Measurements from ENCODE around the gene NGRN. TPM values are rescaled to one million over a fixed set of nuclear protein-coding genes. Genes with fewer than 3 reads are reported as not detected.

NGRN gene
- total RNA-seq, 1 experiment from 2014 or later, result 101 TPM

DNA sequence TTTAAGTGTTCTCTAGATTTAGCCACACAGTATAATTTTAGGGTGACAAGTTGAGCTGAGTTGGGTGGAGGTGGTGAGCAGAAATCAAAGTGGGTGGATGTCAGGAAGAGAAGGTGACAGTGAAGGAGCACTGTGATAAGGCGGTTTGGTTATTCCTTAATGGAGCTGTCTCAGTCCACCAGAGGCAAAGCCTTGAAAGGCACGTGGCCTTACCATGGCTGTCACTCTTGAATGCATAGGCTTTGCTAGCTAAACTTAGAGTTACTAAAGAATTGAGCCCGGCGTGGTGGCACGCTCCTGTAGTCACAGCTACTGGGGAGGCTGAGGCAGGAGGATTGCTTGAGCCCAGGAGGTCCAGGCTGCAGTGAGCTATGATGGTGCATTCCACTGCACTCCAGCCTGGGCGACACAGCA is 16.7 kb upstream of the NGRN start:
- no peaks in the 10 kb centered on the region for H3K27me3 ChIP-seq (replicated peaks; ENCODE audit: control insufficient read depth, insufficient read depth, low read length)
- peaks cover 5% of the 10 kb centered on the region for H3K36me3 Mint-ChIP-seq (ENCODE audit: insufficient read depth, unreplicated experiment)
- TSS peak; percentile 71 for BruUV-seq (replicated peaks)
- DNase-seq, result peak in 1 of 2 experiments; percentile 6
- peak overlapping the region; percentile 51 for H3K4me3 ChIP-seq (ENCODE audit: low read depth, low read length)
- H3K4me3 Mint-ChIP-seq (ENCODE audit: unreplicated experiment), result peak overlapping the region; percentile 73
- H3K9me3 Mint-ChIP-seq (ENCODE audit: unreplicated experiment), result no peaks in the 10 kb centered on the region
- peaks cover 7% of the 10 kb centered on the region; the same call in 1 of the 2 replicates for H3K4me1 ChIP-seq
- intact Hi-C loops (cut with micrococcal nuclease; ENCODE audit: unreplicated experiment), result loop anchor here (1.0 kb wide), 1 partner anchor 15 kb away; the partner anchor contains the start of gene CIB1
- H3K27me3 Mint-ChIP-seq (ENCODE audit: insufficient read depth, unreplicated experiment), result no peaks in the 10 kb centered on the region
- peak overlapping the region; percentile 61 for H3K27ac Mint-ChIP-seq (ENCODE audit: unreplicated experiment)
- ChIA-PET POLR2A (interaction anchor here (0.5 to 1.4 kb wide), 6 partner anchors 15 to 433 kb away, joined by 3 to 23 read pairs (median 4); partner anchors contain the start of genes CIB1, GDPGP1 and NGRN), CTCF (interaction anchor here (0.6 to 2.2 kb wide), 4 partner anchors 15 to 44 kb away, joined by 4 to 9 read pairs (median 8); partner anchors contain the start of genes CIB1 and GDPGP1)
- H3K9me3 ChIP-seq, result no peaks in the 10 kb centered on the region
- TF ChIP-seq, protein P1, sequence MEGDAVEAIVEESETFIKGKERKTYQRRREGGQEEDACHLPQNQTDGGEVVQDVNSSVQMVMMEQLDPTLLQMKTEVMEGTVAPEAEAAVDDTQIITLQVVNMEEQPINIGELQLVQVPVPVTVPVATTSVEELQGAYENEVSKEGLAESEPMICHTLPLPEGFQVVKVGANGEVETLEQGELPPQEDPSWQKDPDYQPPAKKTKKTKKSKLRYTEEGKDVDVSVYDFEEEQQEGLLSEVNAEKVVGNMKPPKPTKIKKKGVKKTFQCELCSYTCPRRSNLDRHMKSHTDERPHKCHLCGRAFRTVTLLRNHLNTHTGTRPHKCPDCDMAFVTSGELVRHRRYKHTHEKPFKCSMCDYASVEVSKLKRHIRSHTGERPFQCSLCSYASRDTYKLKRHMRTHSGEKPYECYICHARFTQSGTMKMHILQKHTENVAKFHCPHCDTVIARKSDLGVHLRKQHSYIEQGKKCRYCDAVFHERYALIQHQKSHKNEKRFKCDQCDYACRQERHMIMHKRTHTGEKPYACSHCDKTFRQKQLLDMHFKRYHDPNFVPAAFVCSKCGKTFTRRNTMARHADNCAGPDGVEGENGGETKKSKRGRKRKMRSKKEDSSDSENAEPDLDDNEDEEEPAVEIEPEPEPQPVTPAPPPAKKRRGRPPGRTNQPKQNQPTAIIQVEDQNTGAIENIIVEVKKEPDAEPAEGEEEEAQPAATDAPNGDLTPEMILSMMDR (IDR thresholded peaks at IDR 0.05; ENCODE audit: insufficient read depth in 1 of 2, low read depth in 1 of 2, low read length in 1 of 2, severe bottlenecking in 1 of 2, unreplicated experiment in 1 of 2), result no peak
- no peaks in the 10 kb centered on the region for H3K36me3 ChIP-seq (ENCODE audit: control insufficient read depth, insufficient read depth, low read length)
- peaks cover 6% of the 10 kb centered on the region for H3K4me1 Mint-ChIP-seq (ENCODE audit: low read depth, unreplicated experiment)

DNA sequence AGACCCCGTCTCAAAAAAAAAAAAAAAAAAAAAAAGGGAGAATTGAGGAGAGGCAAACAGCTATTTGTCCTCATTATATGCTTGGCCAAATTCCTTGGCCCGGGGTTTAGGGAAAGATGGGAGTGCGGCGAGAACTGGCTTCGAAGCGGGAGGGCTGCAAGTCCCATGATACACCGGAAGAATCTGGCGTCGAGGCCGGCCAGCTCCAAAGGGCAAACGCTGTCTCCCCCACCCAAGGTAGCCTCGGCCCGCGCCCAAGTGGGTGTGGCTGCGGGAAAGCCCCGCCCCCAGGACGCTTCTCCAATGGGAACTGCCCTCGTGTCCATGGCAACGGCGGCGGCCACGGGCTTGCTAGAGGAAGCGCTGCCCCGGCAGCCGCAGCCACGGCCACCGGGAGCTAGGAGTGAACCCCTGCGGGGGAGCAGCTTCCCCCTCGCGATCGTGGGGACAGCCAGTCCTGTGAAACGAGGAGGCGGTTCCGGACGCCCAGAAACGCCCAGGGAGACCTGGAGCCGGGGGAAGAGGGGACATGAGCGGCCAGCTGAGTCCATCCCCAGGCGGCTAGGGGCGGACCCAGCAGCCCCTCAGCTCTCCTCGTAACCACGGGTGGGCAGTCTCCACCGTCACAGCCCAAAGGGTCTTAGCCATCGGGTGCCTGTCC is 16.1 kb upstream of the NGRN start, which contains the start of gene TTLL13:
Gene TTLL13 (plus strand): TSS at position 354 of the 661 bp plus-strand sequence. CDS start 1,075 bp downstream, outside the sequence.
- Mint-ChIP-seq H3K9me3 (ENCODE audit: unreplicated experiment) (no peaks in the 10 kb centered on the region), H3K27ac (ENCODE audit: unreplicated experiment) (peak within 1 kb of the TSS; percentile 61), H3K36me3 (ENCODE audit: insufficient read depth, unreplicated experiment) (peaks cover 5% of the 10 kb centered on the region), H3K27me3 (ENCODE audit: insufficient read depth, unreplicated experiment) (no peaks in the 10 kb centered on the region), H3K4me1 (ENCODE audit: low read depth, unreplicated experiment) (peaks cover 6% of the 10 kb centered on the region), H3K4me3 (ENCODE audit: unreplicated experiment) (peak within 1 kb of the TSS; percentile 73)
- peak within 1 kb of the TSS; percentile 51 for H3K4me3 ChIP-seq (ENCODE audit: low read depth, low read length)
- H3K27me3 ChIP-seq (replicated peaks; ENCODE audit: control insufficient read depth, insufficient read depth, low read length), result no peaks in the 10 kb centered on the region
- BruUV-seq (replicated peaks), result no TSS peak
- H3K36me3 ChIP-seq (ENCODE audit: control insufficient read depth, insufficient read depth, low read length), result no peaks in the 10 kb centered on the region
- intact Hi-C loops (cut with micrococcal nuclease; ENCODE audit: unreplicated experiment), result loop anchor here (1.0 kb wide), 1 partner anchor 16 kb away; the partner anchor contains the start of gene CIB1
- CTCF ChIA-PET, result interaction anchor here (0.6 to 2.2 kb wide), 6 partner anchors 16 to 94 kb away, joined by 3 to 9 read pairs (median 6); partner anchors contain the start of genes CIB1 and GDPGP1
- no peaks in the 10 kb centered on the region for H3K9me3 ChIP-seq
- peak; percentile 97 to 98 for DNase-seq
- TF ChIP-seq, protein P1 (IDR thresholded peaks at IDR 0.05; ENCODE audit: insufficient read depth in 1 of 2, low read depth in 1 of 2, low read length in 1 of 2, severe bottlenecking in 1 of 2, unreplicated experiment in 1 of 2), result no peak
- H3K4me1 ChIP-seq, result peaks cover 7% of the 10 kb centered on the region; the same call in 1 of the 2 replicates
- POLR2A ChIA-PET, result interaction anchor here (0.5 to 1.4 kb wide), 7 partner anchors 16 to 432 kb away, joined by 3 to 23 read pairs (median 4); partner anchors contain the start of genes CIB1, GDPGP1 and NGRN

DNA sequence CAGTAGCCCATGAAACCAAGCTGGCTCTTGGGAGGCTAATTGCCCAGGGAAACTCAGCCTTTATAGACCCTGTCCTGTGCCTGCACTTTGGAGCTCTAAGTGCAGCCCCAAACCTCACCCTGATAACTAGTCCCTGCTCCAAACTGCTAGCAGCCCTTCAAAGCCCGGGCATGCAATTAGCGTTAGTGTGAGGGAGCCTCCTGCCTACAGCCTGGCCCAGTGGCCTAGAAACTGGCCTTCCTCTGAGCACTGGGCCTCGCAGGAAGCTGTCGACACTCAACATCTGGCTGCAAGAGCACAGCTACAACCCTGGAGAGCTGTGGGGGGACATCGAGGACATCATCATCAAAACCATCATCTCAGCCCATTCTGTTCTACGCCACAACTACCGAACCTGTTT is 7.7 kb upstream of the NGRN start:
- ChIA-PET CTCF (no interaction called here), POLR2A (no interaction called here)
- intact Hi-C loops (cut with micrococcal nuclease; ENCODE audit: unreplicated experiment), result no loop called here
- Histone ChIP-seq H3K4me1 (no peaks in the 10 kb centered on the region), H3K9me3 (no peaks in the 10 kb centered on the region), H3K27me3 (replicated peaks; ENCODE audit: control insufficient read depth, insufficient read depth, low read length) (no peaks in the 10 kb centered on the region), H3K4me3 (ENCODE audit: low read depth, low read length) (no peak overlapping the region), H3K36me3 (ENCODE audit: control insufficient read depth, insufficient read depth, low read length) (no peaks in the 10 kb centered on the region)
- no peak overlapping the region for H3K27ac Mint-ChIP-seq (ENCODE audit: unreplicated experiment)
- H3K36me3 Mint-ChIP-seq (ENCODE audit: insufficient read depth, unreplicated experiment), result no peaks in the 10 kb centered on the region
- H3K27me3 Mint-ChIP-seq (ENCODE audit: insufficient read depth, unreplicated experiment), result no peaks in the 10 kb centered on the region
- TF ChIP-seq, protein P1 (IDR thresholded peaks at IDR 0.05; ENCODE audit: insufficient read depth in 1 of 2, low read depth in 1 of 2, low read length in 1 of 2, severe bottlenecking in 1 of 2, unreplicated experiment in 1 of 2), result no peak
- H3K4me3 Mint-ChIP-seq (ENCODE audit: unreplicated experiment), result no peak overlapping the region
- no peaks in the 10 kb centered on the region for H3K9me3 Mint-ChIP-seq (ENCODE audit: unreplicated experiment)
- no TSS peak for BruUV-seq (replicated peaks)
- DNase-seq, result no peak
- H3K4me1 Mint-ChIP-seq (ENCODE audit: low read depth, unreplicated experiment), result no peaks in the 10 kb centered on the region

Data from Caco-2 (cell line).